Uterus (tissue), 2 donors: ENCODE measurements around the gene FAM221A.

Experiments
- POLR2A ChIP-seq, 2 donors: fragments of 450-650 bp; IDR thresholded peaks; one replicate each; pipeline ENCODE4 v1.6.1; 2016; ENCODE audit warnings: antibody characterized with exemption in 2 of 2, mild to moderate bottlenecking in 1 of 2, moderate library complexity in 1 of 2
- TF ChIP-seq, protein P1 (sequence below), 4 experiments: fragments of 200-600 bp in 2 of 4; fragments of 450-650 bp in 2 of 4; sonication (generic) in 2 of 4; IDR thresholded peaks; one replicate each; pipeline ENCODE4 v1.5.1; 2016 to 2019; ENCODE audit warnings: antibody characterized with exemption in 4 of 4, mild to moderate bottlenecking in 2 of 4, moderate library complexity in 1 of 4

GRCh38 chr7:23693224-23693623 is 13.2 kb downstream of the FAM221A start:
- TF ChIP-seq, protein P1, sequence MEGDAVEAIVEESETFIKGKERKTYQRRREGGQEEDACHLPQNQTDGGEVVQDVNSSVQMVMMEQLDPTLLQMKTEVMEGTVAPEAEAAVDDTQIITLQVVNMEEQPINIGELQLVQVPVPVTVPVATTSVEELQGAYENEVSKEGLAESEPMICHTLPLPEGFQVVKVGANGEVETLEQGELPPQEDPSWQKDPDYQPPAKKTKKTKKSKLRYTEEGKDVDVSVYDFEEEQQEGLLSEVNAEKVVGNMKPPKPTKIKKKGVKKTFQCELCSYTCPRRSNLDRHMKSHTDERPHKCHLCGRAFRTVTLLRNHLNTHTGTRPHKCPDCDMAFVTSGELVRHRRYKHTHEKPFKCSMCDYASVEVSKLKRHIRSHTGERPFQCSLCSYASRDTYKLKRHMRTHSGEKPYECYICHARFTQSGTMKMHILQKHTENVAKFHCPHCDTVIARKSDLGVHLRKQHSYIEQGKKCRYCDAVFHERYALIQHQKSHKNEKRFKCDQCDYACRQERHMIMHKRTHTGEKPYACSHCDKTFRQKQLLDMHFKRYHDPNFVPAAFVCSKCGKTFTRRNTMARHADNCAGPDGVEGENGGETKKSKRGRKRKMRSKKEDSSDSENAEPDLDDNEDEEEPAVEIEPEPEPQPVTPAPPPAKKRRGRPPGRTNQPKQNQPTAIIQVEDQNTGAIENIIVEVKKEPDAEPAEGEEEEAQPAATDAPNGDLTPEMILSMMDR (IDR thresholded peaks at IDR 0.05), result no peak
- no peak for TF ChIP-seq POLR2A (IDR thresholded peaks at IDR 0.05)
